ENCODE results near the gene RNASE12.

The RNASE12 gene

GRCh38 chr14:20617138-20618003 is 26.2 kb upstream of the RNASE12 start:
- in situ Hi-C loops (cut with MboI; ENCODE audit: low pct_unique_long_range_greater_than_20kb, low sequenced_read_pairs) = loop anchor here (25.0 kb wide), 1 partner anchor 280 kb away; the partner anchor contains the start of genes CCNB1IP1 and PARP2
- DNase-seq = no peak

DNA sequence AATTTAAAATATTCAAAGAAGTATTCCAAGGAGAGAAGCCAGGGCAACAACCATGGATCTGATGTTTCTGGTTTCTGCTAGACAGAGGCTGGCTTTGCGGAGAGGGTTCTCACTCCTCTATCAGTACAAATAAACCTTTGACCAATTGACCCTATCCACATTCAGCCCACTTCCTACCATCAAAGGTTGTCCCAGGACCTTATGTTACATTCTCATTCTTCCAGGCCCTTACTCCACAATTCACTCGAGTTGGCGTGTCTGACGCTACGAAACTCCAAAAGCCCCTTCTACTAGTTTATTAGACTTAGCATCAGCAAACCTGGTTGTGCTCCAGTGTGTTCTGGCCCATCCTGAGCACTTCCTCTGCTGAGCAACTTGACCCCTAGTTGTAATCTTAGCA is 24.8 kb upstream of the RNASE12 start:
- no peak for DNase-seq
- in situ Hi-C loops (cut with MboI; ENCODE audit: low pct_unique_long_range_greater_than_20kb, low sequenced_read_pairs) = loop anchor here (25.0 kb wide), 1 partner anchor 279 kb away; the partner anchor contains the start of genes CCNB1IP1 and PARP2

- DNase-seq = no peak
- in situ Hi-C loops (cut with MboI; ENCODE audit: low pct_unique_long_range_greater_than_20kb, low sequenced_read_pairs) = loop anchor here (25.0 kb wide), 1 partner anchor 277 kb away; the partner anchor contains the start of genes CCNB1IP1 and PARP2
Observed at GRCh38 chr14:20614038-20614840, 23.1 kb upstream of the RNASE12 start.

DNA sequence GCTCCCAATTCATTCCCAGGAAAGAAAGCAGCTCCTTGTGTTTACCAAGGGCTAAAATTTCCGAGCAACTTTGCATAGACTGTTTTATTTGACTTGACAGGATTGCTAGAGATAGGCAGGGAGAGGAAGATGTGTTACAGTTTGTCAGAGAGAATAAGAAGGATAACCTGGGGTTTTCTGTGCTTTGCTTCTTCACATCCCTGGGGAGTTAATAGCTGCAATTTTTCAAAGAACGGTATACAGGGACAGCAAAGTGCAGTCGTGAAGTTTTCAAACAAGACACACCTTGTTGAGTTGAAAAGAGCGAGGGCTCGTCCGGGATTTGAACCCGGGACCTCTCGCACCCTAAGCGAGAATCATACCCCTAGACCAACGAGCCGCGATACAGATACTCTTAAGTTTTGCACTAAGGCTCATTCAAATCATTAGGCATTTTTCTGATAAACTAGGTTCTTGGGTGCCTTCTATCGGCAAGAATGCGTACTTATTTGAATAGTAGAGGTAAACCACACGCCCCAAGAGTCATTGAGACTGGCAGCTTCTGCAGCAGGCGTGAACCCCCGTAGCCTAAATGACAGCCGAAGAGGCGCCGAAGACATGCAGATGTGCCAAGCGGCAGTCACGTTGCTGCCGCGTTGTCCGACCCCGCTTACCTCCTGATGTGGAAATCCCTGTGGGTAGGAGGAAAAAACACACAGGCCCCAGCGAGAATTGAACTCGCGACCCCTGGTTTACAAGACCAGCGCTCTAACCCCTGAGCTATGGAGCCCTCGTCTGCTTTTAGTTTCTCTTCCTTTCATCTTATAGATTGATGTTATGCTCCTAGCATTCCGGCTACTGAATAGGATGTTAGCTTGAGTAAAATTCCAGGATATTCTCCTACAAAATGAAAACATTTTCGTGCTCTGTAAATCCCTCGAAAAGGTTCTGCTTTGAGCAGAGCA is 22.2 kb upstream of the RNASE12 start:
- in situ Hi-C loops (cut with MboI; ENCODE audit: low pct_unique_long_range_greater_than_20kb, low sequenced_read_pairs) = loop anchor here (25.0 kb wide), 1 partner anchor 276 kb away; the partner anchor contains the start of genes CCNB1IP1 and PARP2
- DNase-seq = peak; percentile 98

- no peak for DNase-seq
Observed at GRCh38 chr14:20612403-20612802, 21.2 kb upstream of the RNASE12 start.

DNA sequence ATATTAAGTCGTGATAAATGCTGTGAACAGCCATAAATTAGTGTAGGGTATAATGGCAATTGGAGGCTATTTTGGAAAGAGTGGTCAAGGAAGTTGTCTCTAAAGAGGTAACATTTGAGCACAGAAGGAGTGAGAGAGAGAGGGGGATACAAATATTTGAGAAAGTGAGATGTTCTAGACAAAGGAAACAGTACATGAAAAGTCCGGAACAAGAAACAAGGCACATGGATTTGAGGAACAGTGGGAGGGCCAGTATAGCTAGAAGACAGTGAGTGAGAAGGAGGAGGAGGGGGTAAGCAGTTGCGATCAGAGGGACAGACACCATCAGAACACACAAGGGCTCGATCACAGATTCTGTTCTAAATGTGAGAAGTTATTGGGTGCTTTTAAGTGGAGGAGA is 20.1 kb upstream of the RNASE12 start:
- in situ Hi-C loops (cut with MboI; ENCODE audit: low pct_unique_long_range_greater_than_20kb, low sequenced_read_pairs) = loop anchor here (25.0 kb wide), 1 partner anchor 274 kb away; the partner anchor contains the start of genes CCNB1IP1 and PARP2
- DNase-seq = no peak

More at GRCh38 chr14:20612403-20612802, 21.2 kb upstream of the RNASE12 start:
- in situ Hi-C loops (cut with MboI; ENCODE audit: low pct_unique_long_range_greater_than_20kb, low sequenced_read_pairs) = loop anchor here (25.0 kb wide), 1 partner anchor 275 kb away; the partner anchor contains the start of genes CCNB1IP1 and PARP2

GRCh38 chr14:20610002-20610765 is 19.0 kb upstream of the RNASE12 start:
- in situ Hi-C loops (cut with MboI; ENCODE audit: low pct_unique_long_range_greater_than_20kb, low sequenced_read_pairs) = loop anchor here (25.0 kb wide), 1 partner anchor 273 kb away; the partner anchor contains the start of genes CCNB1IP1 and PARP2
- peak; percentile 87 for DNase-seq

GRCh38 chr14:20609215-20610001 is 18.2 kb upstream of the RNASE12 start:
- in situ Hi-C loops (cut with MboI; ENCODE audit: low pct_unique_long_range_greater_than_20kb, low sequenced_read_pairs) = loop anchor here (25.0 kb wide), 1 partner anchor 272 kb away; the partner anchor contains the start of genes CCNB1IP1 and PARP2
- peak; percentile 96 for DNase-seq

DNA sequence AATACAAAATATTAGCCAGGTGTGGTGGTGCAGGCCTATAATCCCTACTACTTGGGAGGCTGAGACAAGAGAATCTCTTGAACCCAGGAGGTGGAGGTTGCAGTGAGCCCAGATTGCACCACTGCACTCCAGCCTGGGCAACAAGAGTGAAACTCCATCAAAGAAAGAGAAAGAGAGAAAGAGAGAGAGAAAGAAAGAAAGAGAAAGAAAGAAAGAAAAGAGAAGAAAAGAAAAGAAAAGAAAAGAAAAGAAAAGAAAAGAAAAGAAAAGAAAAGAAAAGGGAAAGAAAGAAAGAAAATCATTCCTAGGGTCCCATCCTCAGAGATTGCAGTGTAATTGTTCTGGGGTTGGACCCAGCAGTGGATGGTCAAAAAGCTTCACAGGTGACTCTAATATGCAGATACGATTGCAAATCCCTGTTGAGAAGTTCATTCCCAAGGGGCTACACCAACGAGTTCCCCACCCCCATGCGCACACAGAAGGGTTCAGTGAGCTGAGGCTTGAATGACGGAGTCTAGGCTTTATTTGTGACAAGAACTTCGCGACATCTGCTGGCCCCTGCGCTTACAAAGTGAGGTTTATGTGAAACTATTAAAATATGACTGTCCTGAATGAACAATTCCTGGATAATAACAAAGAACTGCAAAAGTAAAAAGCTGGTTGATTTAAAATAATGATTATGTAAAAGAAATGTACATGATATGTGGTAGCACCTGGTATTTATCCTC is 17.4 kb upstream of the RNASE12 start:
- peak; percentile 64 for DNase-seq
- in situ Hi-C loops (cut with MboI; ENCODE audit: low pct_unique_long_range_greater_than_20kb, low sequenced_read_pairs) = loop anchor here (25.0 kb wide), 1 partner anchor 271 kb away; the partner anchor contains the start of genes CCNB1IP1 and PARP2

DNA sequence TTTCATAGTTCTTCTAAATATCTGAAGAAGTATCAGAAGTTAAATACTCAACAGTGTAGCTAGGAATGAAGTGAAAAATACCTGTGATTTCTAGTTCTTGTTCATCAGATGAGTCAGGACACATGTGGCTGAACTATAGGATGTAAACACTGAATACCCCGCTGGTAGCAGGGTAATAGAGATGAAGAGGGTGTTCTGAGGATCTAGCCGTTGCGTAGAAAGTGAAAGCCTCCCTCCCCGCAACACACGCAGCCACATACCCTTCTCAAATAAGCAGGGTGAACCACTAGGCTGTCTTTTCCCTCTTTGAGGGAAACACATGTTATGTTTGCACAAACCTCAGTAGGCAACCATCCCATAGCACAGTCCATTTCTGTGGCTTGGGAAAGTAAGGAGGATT is 16.4 kb upstream of the RNASE12 start:
- in situ Hi-C loops (cut with MboI; ENCODE audit: low pct_unique_long_range_greater_than_20kb, low sequenced_read_pairs) = loop anchor here (25.0 kb wide), 1 partner anchor 270 kb away; the partner anchor contains the start of genes CCNB1IP1 and PARP2
- DNase-seq = no peak

- in situ Hi-C loops (cut with MboI; ENCODE audit: low pct_unique_long_range_greater_than_20kb, low sequenced_read_pairs) = loop anchor here (25.0 kb wide), 1 partner anchor 270 kb away; the partner anchor contains the start of genes CCNB1IP1 and PARP2
- DNase-seq = no peak
Observed at GRCh38 chr14:20606902-20607242, 15.7 kb upstream of the RNASE12 start.

- in situ Hi-C loops (cut with MboI; ENCODE audit: low pct_unique_long_range_greater_than_20kb, low sequenced_read_pairs) = loop anchor here (25.0 kb wide), 1 partner anchor 269 kb away; the partner anchor contains the start of genes CCNB1IP1 and PARP2
- DNase-seq = peak; percentile 63
Observed at GRCh38 chr14:20606190-20606901, 15.2 kb upstream of the RNASE12 start.

DNA sequence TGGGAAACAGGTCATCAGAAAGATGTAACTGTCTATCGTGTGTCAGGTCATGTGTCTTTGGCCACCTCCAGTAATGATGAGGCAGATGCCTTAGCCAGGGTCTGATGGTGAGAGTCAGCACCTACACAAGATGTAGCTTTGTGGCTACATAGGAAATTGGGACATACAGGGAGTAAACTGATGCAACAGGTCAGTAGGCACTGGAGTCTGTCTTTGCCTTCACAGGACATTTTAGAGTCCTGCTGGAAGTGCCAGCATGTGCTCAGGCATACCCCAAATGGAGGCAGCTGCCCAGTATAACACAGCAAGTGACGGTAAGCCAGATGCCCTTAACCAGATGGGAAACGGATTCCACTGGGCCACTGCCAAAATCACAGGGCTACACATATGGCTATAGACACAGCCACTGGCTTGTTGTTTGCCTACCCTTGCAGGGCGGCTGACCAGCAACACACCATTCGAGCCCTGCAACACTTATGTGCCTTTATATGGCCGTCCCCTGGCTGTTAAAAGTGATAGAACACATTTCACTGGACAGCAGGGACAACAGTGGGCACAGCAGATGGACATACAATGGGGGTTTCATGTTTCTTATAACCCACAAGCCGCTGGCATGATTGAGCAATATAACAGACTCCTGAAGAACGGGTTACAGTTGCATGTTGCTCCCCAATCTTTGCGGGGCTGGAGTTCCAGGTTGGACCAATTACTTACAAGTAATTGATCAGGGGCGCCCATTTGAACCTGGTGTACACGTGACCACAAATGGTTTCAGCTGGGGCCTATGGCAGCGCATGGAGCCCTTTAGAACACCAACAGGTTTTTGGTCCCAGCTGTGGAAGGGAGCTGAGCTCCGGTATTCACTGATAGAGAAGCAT is 12.9 kb upstream of the RNASE12 start:
- in situ Hi-C loops (cut with MboI; ENCODE audit: low pct_unique_long_range_greater_than_20kb, low sequenced_read_pairs) = loop anchor here (25.0 kb wide), 1 partner anchor 267 kb away; the partner anchor contains the start of genes CCNB1IP1 and PARP2
- DNase-seq = no peak

GRCh38 chr14:20602583-20602982 is 11.4 kb upstream of the RNASE12 start:
- no peak for DNase-seq
- in situ Hi-C loops (cut with MboI; ENCODE audit: low pct_unique_long_range_greater_than_20kb, low sequenced_read_pairs) = loop anchor here (25.0 kb wide), 1 partner anchor 265 kb away; the partner anchor contains the start of genes CCNB1IP1 and PARP2

Measured in KBM-7 (cell line).